Muscle layer of colon (tissue), 2 donors: ENCODE measurements around the gene RIIAD1.
"Not testable (repeated sequence)": the region's sequence is repeated elsewhere in the genome, so short reads cannot be mapped to it uniquely, and the experiment has no call there.

ENCODE experiments used
- H3K27ac ChIP-seq: one replicate; pipeline ENCODE4 v1.7.0; 2013; ENCODE audit warnings: low read depth, mild to moderate bottlenecking, low read length, moderate library complexity
- H3K27me3 ChIP-seq, 2 donors: one replicate each; pipeline ENCODE4 v1.7.0; 2013; ENCODE audit warnings: low read length in 2 of 2, mild to moderate bottlenecking in 2 of 2; ENCODE audit not compliant: insufficient read depth in 2 of 2, control insufficient read depth in 1 of 2
- H3K36me3 ChIP-seq: one replicate; pipeline ENCODE4 v1.7.0; 2013; ENCODE audit warnings: mild to moderate bottlenecking, low read length; ENCODE audit not compliant: insufficient read depth
- H3K4me1 ChIP-seq: one replicate; pipeline ENCODE4 v1.7.0; 2013; ENCODE audit warnings: mild to moderate bottlenecking, low read length; ENCODE audit not compliant: insufficient read depth
- H3K4me3 ChIP-seq, 2 donors: one replicate each; pipeline ENCODE4 v1.7.0; 2013; ENCODE audit warnings: low read length in 2 of 2, low read depth in 1 of 2, mild to moderate bottlenecking in 1 of 2, moderate library complexity in 1 of 2
- H3K9ac ChIP-seq: one replicate; pipeline ENCODE4 v1.7.0; 2013; ENCODE audit warnings: low read length
- H3K9me3 ChIP-seq: one replicate; pipeline ENCODE4 v1.7.0; 2013; ENCODE audit warnings: mild to moderate bottlenecking, low read length
- donor health status: abdominal sarcoma.
- donor health status: Adenocarcinoma of cecum.

Gene RIIAD1

GRCh38 chr1:151720974-151721787 lies at the start of gene RIIAD1:
TSS of gene RIIAD1 (plus strand) at chr1:151721522. CDS start at chr1:151721537, 15 bp downstream.
- Histone ChIP-seq H3K9ac (peak within 1 kb of the TSS; percentile 39), H3K9me3 (no peaks in the 10 kb centered on the region), H3K27ac (peak within 1 kb of the TSS; percentile 80), H3K4me1 (peaks cover 5% of the 10 kb centered on the region), H3K36me3 (no peaks in the 10 kb centered on the region), H3K27me3 (peaks cover 0 to 13% of the 10 kb centered on the region in 2 donors), H3K4me3 (peak within 1 kb of the TSS; percentile 28 to 68)

GRCh38 chr1:151673407-151673806 lies 47.9 kb upstream of the RIIAD1 start:
- H3K27me3 ChIP-seq: no peaks in the 10 kb centered on the region
- H3K27ac ChIP-seq: no peak overlapping the region
- H3K9me3 ChIP-seq: no peaks in the 10 kb centered on the region
- H3K9ac ChIP-seq: no peak overlapping the region
- H3K36me3 ChIP-seq: peaks cover 19% of the 10 kb centered on the region
- no peak overlapping the region for H3K4me3 ChIP-seq
- no peaks in the 10 kb centered on the region for H3K4me1 ChIP-seq

GRCh38 chr1:151680391-151680790 lies 40.9 kb upstream of the RIIAD1 start:
- H3K27me3 ChIP-seq: no peaks in the 10 kb centered on the region
- H3K4me1 ChIP-seq: peaks cover 11% of the 10 kb centered on the region
- no peak overlapping the region for H3K9ac ChIP-seq
- H3K36me3 ChIP-seq: peaks cover 15% of the 10 kb centered on the region
- no peak overlapping the region for H3K27ac ChIP-seq
- H3K4me3 ChIP-seq: no peak overlapping the region
- no peaks in the 10 kb centered on the region for H3K9me3 ChIP-seq

GRCh38 chr1:151680826-151681225 lies 40.5 kb upstream of the RIIAD1 start:
- H3K9ac ChIP-seq: no peak overlapping the region
- peaks cover 11% of the 10 kb centered on the region for H3K4me1 ChIP-seq
- no peaks in the 10 kb centered on the region for H3K9me3 ChIP-seq
- peaks cover 19% of the 10 kb centered on the region for H3K36me3 ChIP-seq
- no peak overlapping the region for H3K4me3 ChIP-seq
- H3K27ac ChIP-seq: no peak overlapping the region
- no peaks in the 10 kb centered on the region for H3K27me3 ChIP-seq

GRCh38 chr1:151681923-151682322 lies 39.4 kb upstream of the RIIAD1 start:
- Histone ChIP-seq H3K9ac (no peak overlapping the region), H3K27ac (no peak overlapping the region), H3K4me3 (no peak overlapping the region), H3K4me1 (peaks cover 11% of the 10 kb centered on the region), H3K36me3 (peaks cover 23% of the 10 kb centered on the region), H3K9me3 (no peaks in the 10 kb centered on the region), H3K27me3 (no peaks in the 10 kb centered on the region)

GRCh38 chr1:151682901-151683300 lies 38.4 kb upstream of the RIIAD1 start:
- not testable (repeated sequence) for H3K9ac ChIP-seq, H3K4me3 ChIP-seq, H3K27ac ChIP-seq, H3K9me3 ChIP-seq, H3K27me3 ChIP-seq
- Histone ChIP-seq H3K36me3 (peaks cover 22% of the 10 kb centered on the region), H3K4me1 (peaks cover 11% of the 10 kb centered on the region)

- peaks cover 11% of the 10 kb centered on the region for H3K4me1 ChIP-seq
- peaks cover 15% of the 10 kb centered on the region for H3K36me3 ChIP-seq
- H3K27me3 ChIP-seq: no peaks in the 10 kb centered on the region
- H3K4me3 ChIP-seq: no peak overlapping the region
- H3K9me3 ChIP-seq: no peaks in the 10 kb centered on the region
- H3K27ac ChIP-seq: no peak overlapping the region
- no peak overlapping the region for H3K9ac ChIP-seq
These were observed 37.2 kb upstream of the RIIAD1 start for GRCh38 chr1:151684128-151684527.

- Histone ChIP-seq H3K27me3 (no peaks in the 10 kb centered on the region), H3K27ac (no peak overlapping the region), H3K36me3 (peaks cover 15% of the 10 kb centered on the region), H3K4me3 (no peak overlapping the region), H3K9ac (no peak overlapping the region), H3K9me3 (no peaks in the 10 kb centered on the region), H3K4me1 (peaks cover 4% of the 10 kb centered on the region)
These were observed 34.8 kb upstream of the RIIAD1 start for GRCh38 chr1:151686561-151686960.

- peaks cover 37% of the 10 kb centered on the region for H3K36me3 ChIP-seq
- no peaks in the 10 kb centered on the region for H3K9me3 ChIP-seq
- H3K9ac ChIP-seq: no peak overlapping the region
These were observed 31.8 kb upstream of the RIIAD1 start for GRCh38 chr1:151689494-151689893.

GRCh38 chr1:151692226-151692625 lies 29.1 kb upstream of the RIIAD1 start:
- Histone ChIP-seq H3K27me3 (no peaks in the 10 kb centered on the region), H3K4me1 (no peaks in the 10 kb centered on the region), H3K27ac (no peak overlapping the region), H3K9ac (no peak overlapping the region), H3K9me3 (no peaks in the 10 kb centered on the region), H3K36me3 (peaks cover 28% of the 10 kb centered on the region), H3K4me3 (no peak overlapping the region)

More at GRCh38 chr1:151689494-151689893, 31.8 kb upstream of the RIIAD1 start:
- Histone ChIP-seq H3K27me3 (no peaks in the 10 kb centered on the region), H3K27ac (no peak overlapping the region), H3K4me3 (no peak overlapping the region), H3K4me1 (no peaks in the 10 kb centered on the region)

GRCh38 chr1:151693057-151693651 lies 28.2 kb upstream of the RIIAD1 start:
- Histone ChIP-seq H3K27me3 (no peaks in the 10 kb centered on the region), H3K27ac (no peak overlapping the region), H3K4me3 (no peak overlapping the region), H3K36me3 (peaks cover 37% of the 10 kb centered on the region), H3K9ac (no peak overlapping the region), H3K9me3 (no peaks in the 10 kb centered on the region), H3K4me1 (no peaks in the 10 kb centered on the region)
